HG03439 (cell line): ENCODE measurements around the gene OR1J4.
"Not testable (repeated sequence)": the region's sequence is repeated elsewhere in the genome, so short reads cannot be mapped to it uniquely, and the experiment has no call there.

Experiments used
- ATAC-seq: cut with Tn5 transposase; IDR thresholded peaks from one replicate; pipeline ENCODE4 v1.9.1; 2021; ENCODE audit warnings: mild to moderate bottlenecking, moderate library complexity; ENCODE audit not compliant: unreplicated experiment

The OR1J4 gene

GRCh38 chr9:122518841-122519240 lies at the start of gene OR1J4:
Gene OR1J4 (plus strand): TSS chr9:122519141. CDS start chr9:122519141, 0 bp downstream.
- ATAC-seq: no peak

GRCh38 chr9:122474561-122474960 lies 44.4 kb upstream of the OR1J4 start:
- no peak for ATAC-seq

- no peak for ATAC-seq
Observed at GRCh38 chr9:122475717-122476116, 43.2 kb upstream of the OR1J4 start.

- no peak for ATAC-seq
Observed at GRCh38 chr9:122477346-122477745, 41.6 kb upstream of the OR1J4 start.

- ATAC-seq: no peak
Observed at GRCh38 chr9:122477826-122478225, 41.1 kb upstream of the OR1J4 start, which contains the start of gene OR1J1. Gene OR1J1 (minus strand): TSS chr9:122477926. CDS start chr9:122477926, 0 bp downstream.

GRCh38 chr9:122479062-122479461 lies 39.9 kb upstream of the OR1J4 start:
- no peak for ATAC-seq

- no peak for ATAC-seq
Observed at GRCh38 chr9:122498883-122499288, 20.1 kb upstream of the OR1J4 start.

GRCh38 chr9:122506964-122507363 lies 12.0 kb upstream of the OR1J4 start:
- no peak for ATAC-seq

GRCh38 chr9:122510502-122510901 lies 8.4 kb upstream of the OR1J4 start, which contains the start of gene OR1J2:
Gene OR1J2 (plus strand): TSS chr9:122510802. CDS start chr9:122510802, 0 bp downstream.
- no peak for ATAC-seq

GRCh38 chr9:122518226-122518625 lies 715 bp upstream of the OR1J4 start:
- no peak for ATAC-seq

GRCh38 chr9:122519376-122519775 lies 435 bp downstream of the OR1J4 start:
- no peak for ATAC-seq

GRCh38 chr9:122526602-122527001 lies 7.7 kb downstream of the OR1J4 start:
- no peak for ATAC-seq

- no peak for ATAC-seq
Observed at GRCh38 chr9:122527193-122527592, 8.3 kb downstream of the OR1J4 start, which contains the start of gene OR1N1. Gene OR1N1 (minus strand): TSS chr9:122527293. CDS start chr9:122527293, 0 bp downstream.

- ATAC-seq: not testable (repeated sequence)
Observed at GRCh38 chr9:122531157-122531556, 12.2 kb downstream of the OR1J4 start.

- no peak for ATAC-seq
Observed at GRCh38 chr9:122536134-122536533, 17.2 kb downstream of the OR1J4 start.

- ATAC-seq: not testable (repeated sequence)
Observed at GRCh38 chr9:122537066-122537465, 18.1 kb downstream of the OR1J4 start.

GRCh38 chr9:122538757-122539156 lies 19.8 kb downstream of the OR1J4 start:
- no peak for ATAC-seq

GRCh38 chr9:122546196-122546595 lies 27.3 kb downstream of the OR1J4 start:
- ATAC-seq: no peak

GRCh38 chr9:122551371-122551770 lies 32.4 kb downstream of the OR1J4 start:
- no peak for ATAC-seq

GRCh38 chr9:122552812-122553211 lies 33.9 kb downstream of the OR1J4 start, which contains the start of gene OR1N2:
Gene OR1N2 (plus strand): TSS chr9:122553112. CDS start chr9:122553212, 100 bp downstream.
- no peak for ATAC-seq

- no peak for ATAC-seq
Observed at GRCh38 chr9:122561446-122561845, 42.5 kb downstream of the OR1J4 start.

- no peak for ATAC-seq
Observed at GRCh38 chr9:122562134-122562760, 43.3 kb downstream of the OR1J4 start.

GRCh38 chr9:122567901-122568300 lies 49.0 kb downstream of the OR1J4 start:
- ATAC-seq: no peak
